GM12878 (cell line): ENCODE data around the gene ACTRT3.

Experiments
- CTCF ChIP-seq, 3 experiments: IDR thresholded peaks in 2 of 3; conservative IDR thresholded peaks in 1 of 3; 2 replicates each; pipeline ENCODE4 v1.5.1; 2011; ENCODE audit warnings: low read depth in 3 of 3, low read length in 3 of 3, mild to moderate bottlenecking in 3 of 3, control low read depth in 2 of 3, moderate library complexity in 2 of 3, inconsistent platforms in 1 of 3, mixed read lengths in 1 of 3; ENCODE audit not compliant: control insufficient read depth in 2 of 3, insufficient read depth in 1 of 3; ENCODE audit errors: extremely low read depth in 1 of 3
- EP300 ChIP-seq, 2 experiments: fragments of 150-350 bp in 1 of 2; IDR thresholded peaks; 2 replicates each; pipeline ENCODE4 v1.6.1; 2011 to 2012; ENCODE audit warnings: low read depth in 2 of 2, low read length in 2 of 2, borderline replicate concordance in 1 of 2, improper control_type of control experiment in 1 of 2, inconsistent platforms in 1 of 2; ENCODE audit not compliant: control insufficient read depth in 1 of 2
- EZH2 ChIP-seq: IDR thresholded peaks from 2 replicates; pipeline ENCODE4 v1.6.1; 2012; ENCODE audit warnings: low read depth, mild to moderate bottlenecking, control low read depth, inconsistent platforms, low read length, borderline replicate concordance; ENCODE audit not compliant: control insufficient read depth
- MAX ChIP-seq: IDR thresholded peaks from 2 replicates; pipeline ENCODE4 v1.6.1; 2012; ENCODE audit warnings: low read depth, low read length, improper control_type of control experiment
- NFIC ChIP-seq: IDR thresholded peaks from 2 replicates; pipeline ENCODE4 v1.6.1; 2012; ENCODE audit warnings: low read depth, mild to moderate bottlenecking, inconsistent platforms, low read length, moderate library complexity
- NKRF ChIP-seq: fragments of 450-650 bp; conservative IDR thresholded peaks from 2 replicates; pipeline ENCODE4 v1.6.1; 2017; ENCODE audit warnings: mild to moderate bottlenecking, moderate library complexity
- POLR2A ChIP-seq: IDR thresholded peaks from 2 replicates; pipeline ENCODE4 v1.6.1; 2011; ENCODE audit warnings: low read depth, mild to moderate bottlenecking, low read length
- RAD21 ChIP-seq: IDR thresholded peaks from 2 replicates; pipeline ENCODE4 v1.6.1; 2011; ENCODE audit warnings: mild to moderate bottlenecking, low read depth, low read length, moderate library complexity; ENCODE audit not compliant: insufficient read depth
- SIN3A ChIP-seq: IDR thresholded peaks from 2 replicates; pipeline ENCODE4 v1.6.1; 2012; ENCODE audit warnings: low read depth, low read length, improper control_type of control experiment
- SP1 ChIP-seq: IDR thresholded peaks from one replicate; pipeline ENCODE4 v1.6.1; 2011; ENCODE audit warnings: low read depth, low read length
- SUZ12 ChIP-seq: fragments of 200-600 bp; sonication (generic); IDR thresholded peaks from one replicate; pipeline ENCODE4 v1.6.1; 2018; ENCODE audit warnings: antibody characterized with exemption, mild to moderate bottlenecking; ENCODE audit not compliant: unreplicated experiment
- TAF1 ChIP-seq: IDR thresholded peaks from 2 replicates; pipeline ENCODE4 v1.6.1; 2011; ENCODE audit warnings: mild to moderate bottlenecking, low read depth, low read length, borderline replicate concordance
- TCF12 ChIP-seq: IDR thresholded peaks from 2 replicates; pipeline ENCODE4 v1.6.1; 2011; ENCODE audit warnings: low read depth, mild to moderate bottlenecking, low read length

- no peak for TF ChIP-seq EZH2
- TF ChIP-seq RAD21 = no peak
- TF ChIP-seq NFIC = no peak
- TF ChIP-seq SP1 = no peak
- TF ChIP-seq TCF12 = no peak
- no peak for TF ChIP-seq POLR2A
- no peak for TF ChIP-seq EP300 (IDR thresholded peaks at IDR 0.05; ENCODE audit: borderline replicate concordance in 1 of 2, control insufficient read depth in 1 of 2, low read depth in 2 of 2, low read length in 2 of 2)
- no peak for TF ChIP-seq MAX
- TF ChIP-seq CTCF (IDR thresholded peaks at IDR 0.05 in 2 of 3, conservative IDR thresholded peaks at IDR 0.05 in 1 of 3; ENCODE audit: control insufficient read depth in 2 of 3, extremely low read depth in 1 of 3, insufficient read depth in 1 of 3, low read depth in 3 of 3, low read length in 3 of 3) = no peak
- TF ChIP-seq SUZ12 = no peak
- no peak for TF ChIP-seq SIN3A
- TF ChIP-seq TAF1 = no peak
- TF ChIP-seq NKRF = no peak
These were observed 11.4 kb upstream of the ACTRT3 start for GRCh38 chr3:169780742-169781141.
